PC-9 (cell line): ENCODE results near the gene PMAIP1. TPM values are rescaled to one million over a fixed set of nuclear protein-coding genes. Genes with fewer than 3 reads are reported as not detected.

Source experiments
- BruUV-seq: library from RNA; stranded (reverse); fragments of 400-500 nt; replicated peaks from 2 replicates; lab custom pipeline; 2021; lab: Mats Ljungman, UMichigan
- CTCF ChIA-PET: fragments of 300-600 bp; sonication (Branson Sonifier 250); formaldehyde crosslinking; loops from one replicate; lab custom pipeline; 2022; ENCODE audit warnings: antibody characterized with exemption; lab: Charles Lee
- POLR2A ChIA-PET: fragments of 300-600 bp; sonication (Branson Sonifier 250); formaldehyde crosslinking; loops from one replicate; lab custom pipeline; 2022; ENCODE audit warnings: antibody characterized with exemption; ENCODE audit not compliant: unreplicated experiment; lab: Charles Lee
- DNase-seq, 2 experiments: peaks; one replicate each; pipeline versions ENCODE4 v3.0.0 to v3.0.0-alpha.2; 2015 to 2022; ENCODE audit warnings: mixed read lengths in 1 of 2
- H2AFZ ChIP-seq: fragments of 200-600 bp; sonication (generic); 2 replicates; pipeline ENCODE4 v1.8.1; 2017; ENCODE audit warnings: antibody characterized with exemption
- H3F3A ChIP-seq: fragments of 200-600 bp; sonication (generic); 2 replicates; pipeline ENCODE4 v1.8.1; 2017; ENCODE audit warnings: antibody characterized with exemption, mild to moderate bottlenecking, low read depth; ENCODE audit not compliant: insufficient read depth
- H3K27ac ChIP-seq: fragments of 200-600 bp; sonication (generic); 2 replicates; pipeline ENCODE4 v1.6.1; 2016; ENCODE audit warnings: mixed run types
- H3K27me3 ChIP-seq: fragments of 200-600 bp; sonication (generic); 2 replicates; pipeline ENCODE4 v1.6.1; 2016; ENCODE audit warnings: low read depth, mixed run types; ENCODE audit not compliant: insufficient read depth
- H3K36me3 ChIP-seq: fragments of 200-600 bp; sonication (generic); 2 replicates; pipeline ENCODE4 v1.6.1; 2016; ENCODE audit warnings: low read depth, mixed run types
- H3K4me1 ChIP-seq: fragments of 200-600 bp; sonication (generic); replicated peaks from 2 replicates; pipeline ENCODE4 v1.6.1; 2016; ENCODE audit warnings: mixed run types; ENCODE audit not compliant: insufficient read depth
- H3K4me2 ChIP-seq: fragments of 200-600 bp; sonication (generic); 2 replicates; pipeline ENCODE4 v1.6.1; 2017; ENCODE audit warnings: mixed run types
- H3K4me3 ChIP-seq: fragments of 200-600 bp; sonication (generic); 2 replicates; pipeline ENCODE4 v1.6.1; 2016; ENCODE audit warnings: mixed run types
- H3K79me2 ChIP-seq: fragments of 200-600 bp; sonication (generic); 2 replicates; pipeline ENCODE4 v1.6.1; 2017; ENCODE audit warnings: low read depth, mixed run types
- H3K9me2 ChIP-seq: fragments of 200-600 bp; sonication (generic); 2 replicates; pipeline ENCODE4 v1.8.1; 2017; ENCODE audit warnings: mild to moderate bottlenecking; ENCODE audit not compliant: insufficient read depth
- H3K9me3 ChIP-seq: fragments of 200-600 bp; sonication (generic); 2 replicates; pipeline ENCODE4 v1.8.1; 2016; ENCODE audit warnings: low read depth; ENCODE audit not compliant: insufficient read depth
- H4K20me1 ChIP-seq: fragments of 200-600 bp; sonication (generic); 2 replicates; pipeline ENCODE4 v1.8.1; 2017; ENCODE audit not compliant: insufficient read depth
- EZH2 ChIP-seq: fragments of 200-600 bp; sonication (generic); IDR thresholded peaks from 2 replicates; pipeline ENCODE4 v1.8.0; 2017; ENCODE audit warnings: antibody characterized with exemption, low read depth
- intact Hi-C: fragments of 100-400 bp; cut with micrococcal nuclease; formaldehyde crosslinking; loops from one replicate; pipeline ENCODE4 v1.10.0; 2022; ENCODE audit not compliant: unreplicated experiment
- total RNA-seq: library from RNA; stranded (reverse); gene quantifications from 2 replicates; pipeline ENCODE4 v1.2.3, GENCODE V29; 2021
- TF ChIP-seq, protein P1 (sequence below): fragments of 200-600 bp; sonication (generic); conservative IDR thresholded peaks from 2 replicates; pipeline ENCODE4 v1.6.1; 2017; ENCODE audit warnings: mixed run types, antibody characterized with exemption, mild to moderate bottlenecking, moderate library complexity

The PMAIP1 gene
- total RNA-seq, 1 experiment from 2014 or later, result 16.5 TPM

DNA sequence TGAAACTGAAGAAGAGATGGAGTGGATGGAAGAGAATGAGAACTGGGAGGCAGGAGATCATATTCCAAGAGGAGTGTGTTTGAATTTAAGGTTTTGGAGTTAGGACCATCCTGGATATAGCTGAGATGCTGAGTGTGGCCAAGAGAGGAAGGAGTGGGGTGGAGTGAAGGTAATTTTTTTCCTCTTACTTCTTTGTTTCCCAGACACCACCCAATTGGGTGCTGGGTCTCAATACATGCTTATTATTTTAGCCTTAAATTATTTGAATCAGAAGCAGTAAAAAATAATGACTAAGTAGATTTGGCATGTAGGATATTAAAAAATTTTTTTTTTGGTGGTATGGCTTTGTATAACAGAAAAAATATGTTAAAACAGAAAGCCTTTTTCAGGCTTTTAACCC is 39.3 kb downstream of the PMAIP1 start:
- H3K79me2 ChIP-seq, result no peaks in the 10 kb centered on the region
- ChIA-PET CTCF (interaction anchor here (0.6 kb wide), 1 partner anchor 594 kb away, joined by 4 read pairs; no protein-coding TSS in a partner anchor), POLR2A (interaction anchor here (0.7 kb wide), 1 partner anchor 8 kb away, joined by 4 read pairs; no protein-coding TSS in a partner anchor)
- no peaks in the 10 kb centered on the region for H3K27me3 ChIP-seq
- H3F3A ChIP-seq, result 0 out of 2 replicates have a peak, but pooled peaks cover 4% of the 10 kb centered on the region
- no peak for TF ChIP-seq EZH2
- TF ChIP-seq, protein P1, sequence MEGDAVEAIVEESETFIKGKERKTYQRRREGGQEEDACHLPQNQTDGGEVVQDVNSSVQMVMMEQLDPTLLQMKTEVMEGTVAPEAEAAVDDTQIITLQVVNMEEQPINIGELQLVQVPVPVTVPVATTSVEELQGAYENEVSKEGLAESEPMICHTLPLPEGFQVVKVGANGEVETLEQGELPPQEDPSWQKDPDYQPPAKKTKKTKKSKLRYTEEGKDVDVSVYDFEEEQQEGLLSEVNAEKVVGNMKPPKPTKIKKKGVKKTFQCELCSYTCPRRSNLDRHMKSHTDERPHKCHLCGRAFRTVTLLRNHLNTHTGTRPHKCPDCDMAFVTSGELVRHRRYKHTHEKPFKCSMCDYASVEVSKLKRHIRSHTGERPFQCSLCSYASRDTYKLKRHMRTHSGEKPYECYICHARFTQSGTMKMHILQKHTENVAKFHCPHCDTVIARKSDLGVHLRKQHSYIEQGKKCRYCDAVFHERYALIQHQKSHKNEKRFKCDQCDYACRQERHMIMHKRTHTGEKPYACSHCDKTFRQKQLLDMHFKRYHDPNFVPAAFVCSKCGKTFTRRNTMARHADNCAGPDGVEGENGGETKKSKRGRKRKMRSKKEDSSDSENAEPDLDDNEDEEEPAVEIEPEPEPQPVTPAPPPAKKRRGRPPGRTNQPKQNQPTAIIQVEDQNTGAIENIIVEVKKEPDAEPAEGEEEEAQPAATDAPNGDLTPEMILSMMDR, result no peak
- H3K36me3 ChIP-seq, result no peaks in the 10 kb centered on the region
- H3K4me3 ChIP-seq, result no peak overlapping the region
- H3K27ac ChIP-seq, result no peak overlapping the region
- no TSS peak for BruUV-seq
- H3K9me3 ChIP-seq, result no peaks in the 10 kb centered on the region
- no peak for DNase-seq
- no peak overlapping the region for H3K4me2 ChIP-seq
- intact Hi-C loops, result no loop called here
- H3K9me2 ChIP-seq, result no peaks in the 10 kb centered on the region
- H4K20me1 ChIP-seq, result no peaks in the 10 kb centered on the region
- no peak overlapping the region for H2AFZ ChIP-seq
- no peaks in the 10 kb centered on the region for H3K4me1 ChIP-seq

DNA sequence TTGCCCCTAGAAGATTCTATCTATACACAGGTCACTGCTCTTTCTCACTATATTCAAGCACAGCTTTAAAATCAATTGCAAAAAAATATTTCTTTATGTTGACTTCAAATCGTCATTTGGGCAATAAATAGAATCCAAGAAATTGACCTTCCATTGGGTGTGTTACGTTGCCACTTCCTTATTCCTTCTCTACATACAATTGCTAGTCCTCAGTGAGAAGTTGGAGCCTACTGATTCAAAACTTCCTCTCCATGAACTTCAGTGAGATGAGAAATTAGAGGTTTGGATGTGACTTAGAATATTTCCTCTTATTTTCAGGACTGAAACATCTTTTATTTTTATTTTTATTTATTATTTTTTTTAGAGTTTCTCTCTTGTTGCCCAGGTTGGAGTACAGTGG is 40.3 kb downstream of the PMAIP1 start:
- no TSS peak for BruUV-seq
- Histone ChIP-seq H3K79me2 (no peaks in the 10 kb centered on the region), H3K36me3 (no peaks in the 10 kb centered on the region), H3F3A (0 out of 2 replicates have a peak, but pooled peaks cover 4% of the 10 kb centered on the region), H3K27me3 (no peaks in the 10 kb centered on the region), H4K20me1 (no peaks in the 10 kb centered on the region), H3K4me3 (no peak overlapping the region), H3K4me1 (no peaks in the 10 kb centered on the region), H3K9me3 (no peaks in the 10 kb centered on the region), H3K27ac (no peak overlapping the region), H3K9me2 (no peaks in the 10 kb centered on the region), H2AFZ (no peak overlapping the region), H3K4me2 (no peak overlapping the region)
- no peak for DNase-seq
- ChIA-PET CTCF (interaction anchor here (0.6 kb wide), 1 partner anchor 595 kb away, joined by 4 read pairs; no protein-coding TSS in a partner anchor), POLR2A (no interaction called here)
- intact Hi-C loops, result no loop called here
- TF ChIP-seq EZH2, result no peak
- TF ChIP-seq, protein P1, result no peak

DNA sequence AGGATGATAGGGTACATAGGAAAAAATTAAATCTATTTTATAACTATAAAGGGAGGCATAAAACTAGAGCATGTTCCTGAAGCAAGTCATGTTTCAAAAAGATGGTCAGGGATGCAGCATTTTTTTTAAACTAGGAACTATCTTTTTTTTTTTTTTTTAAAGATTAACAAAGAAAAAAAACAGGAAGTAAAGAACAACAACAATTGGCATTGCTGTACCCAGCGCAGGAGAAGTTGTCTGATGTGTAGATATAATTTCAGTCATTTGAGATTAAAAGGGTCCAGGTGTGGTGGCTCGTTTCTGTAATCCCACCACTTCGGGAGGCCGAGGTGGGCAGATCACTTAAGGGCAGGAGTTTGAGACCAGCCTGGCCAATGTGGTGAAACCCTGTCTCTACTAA is 41.5 kb downstream of the PMAIP1 start:
- BruUV-seq, result no TSS peak
- CTCF ChIA-PET, result no interaction called here
- H3K36me3 ChIP-seq, result no peaks in the 10 kb centered on the region

More for the DNA sequence above, 41.5 kb downstream of the PMAIP1 start:
- Histone ChIP-seq H3K27ac (no peak overlapping the region), H3K79me2 (no peaks in the 10 kb centered on the region), H3K4me2 (no peak overlapping the region), H2AFZ (no peak overlapping the region), H3K4me1 (no peaks in the 10 kb centered on the region), H4K20me1 (no peaks in the 10 kb centered on the region), H3K27me3 (no peaks in the 10 kb centered on the region), H3K9me3 (no peaks in the 10 kb centered on the region), H3K4me3 (no peak overlapping the region), H3K9me2 (no peaks in the 10 kb centered on the region), H3F3A (0 out of 2 replicates have a peak, but pooled peaks cover 4% of the 10 kb centered on the region)
- intact Hi-C loops, result no loop called here
- no peak for TF ChIP-seq EZH2
- TF ChIP-seq, protein P1, result no peak
- POLR2A ChIA-PET, result no interaction called here
- DNase-seq, result no peak
